Esophagus (tissue), 2 donors: ENCODE measurements around the gene GFRAL. TPM values are rescaled to one million over a fixed set of nuclear protein-coding genes. Genes with fewer than 3 reads are reported as not detected.

ENCODE experiments used
- H3K27ac ChIP-seq, 2 donors: one replicate each; pipeline ENCODE4 v1.5.1; 2013; ENCODE audit warnings: low read depth in 2 of 2, mild to moderate bottlenecking in 2 of 2, inconsistent platforms in 1 of 2, low read length in 1 of 2, moderate library complexity in 1 of 2
- H3K27me3 ChIP-seq, 2 donors: one replicate each; pipeline ENCODE4 v1.6.1; 2013; ENCODE audit warnings: low read length in 2 of 2, control low read depth in 1 of 2, mild to moderate bottlenecking in 1 of 2; ENCODE audit not compliant: insufficient read depth in 2 of 2, control insufficient read depth in 1 of 2
- H3K36me3 ChIP-seq, 2 donors: one replicate each; pipeline ENCODE4 v1.6.1; 2013; ENCODE audit warnings: low read length in 1 of 2; ENCODE audit not compliant: control insufficient read depth in 2 of 2, insufficient read depth in 2 of 2
- H3K4me1 ChIP-seq, 2 donors: one replicate each; pipeline ENCODE4 v1.6.1; 2013; ENCODE audit warnings: low read length in 1 of 2; ENCODE audit not compliant: control insufficient read depth in 2 of 2, insufficient read depth in 2 of 2
- H3K4me3 ChIP-seq, 2 donors: one replicate each; pipeline ENCODE4 v1.5.1; 2013; ENCODE audit warnings: low read length in 2 of 2, mild to moderate bottlenecking in 2 of 2, low read depth in 1 of 2, moderate library complexity in 1 of 2
- H3K9me3 ChIP-seq, 2 donors: one replicate each; pipeline ENCODE4 v1.6.1; 2013; ENCODE audit warnings: mild to moderate bottlenecking in 2 of 2, low read depth in 1 of 2, low read length in 1 of 2, moderate library complexity in 1 of 2; ENCODE audit not compliant: control insufficient read depth in 2 of 2, insufficient read depth in 1 of 2
- WGBS, 2 donors: extraction: QIAGEN DNeasy Blood & Tissue Kit; methylation state at CpG; one replicate each; pipeline ENCODE4 v1.1.7; 2013; 5-methylcytosine and 5-hydroxymethylcytosine counted together
- polyA plus RNA-seq, 2 donors: library from polyadenylated mRNA; stranded (reverse); fragments of 200-250 nt; gene quantifications; one replicate each; pipeline ENCODE4 v1.2.3, GENCODE V29; 2013
- donor health status: healthy with polysubstance abuse.
- donor health status: Bipolar disorder and iron deficiency.

GFRAL gene
- polyA plus RNA-seq, 2 donors: not detected

- Histone ChIP-seq H3K27me3 (peaks cover 0 to 2% of the 10 kb centered on the region in 2 donors), H3K4me3 (no peak overlapping the region), H3K36me3 (no peaks in the 10 kb centered on the region), H3K9me3 (no peaks in the 10 kb centered on the region), H3K27ac (no peak overlapping the region), H3K4me1 (no peaks in the 10 kb centered on the region)
- WGBS, 2 donors: 77 to 80% methylated on average over 1 of the region's 1 CpG
These were observed 22.5 kb upstream of the GFRAL start for GRCh38 chr6:55304747-55305146.

GRCh38 chr6:55319961-55320695, 7.1 kb upstream of the GFRAL start:
- H3K36me3 ChIP-seq: no peaks in the 10 kb centered on the region
- H3K27ac ChIP-seq: no peak overlapping the region
- H3K4me3 ChIP-seq: no peak overlapping the region
- H3K9me3 ChIP-seq: no peaks in the 10 kb centered on the region
- no peaks in the 10 kb centered on the region for H3K27me3 ChIP-seq
- H3K4me1 ChIP-seq: no peaks in the 10 kb centered on the region

- H3K4me3 ChIP-seq: no peak overlapping the region
- no peaks in the 10 kb centered on the region for H3K27me3 ChIP-seq
- H3K36me3 ChIP-seq: no peaks in the 10 kb centered on the region
- WGBS, 2 donors: 40 to 54% methylated on average over 2 of the region's 2 CpGs
- H3K9me3 ChIP-seq: no peaks in the 10 kb centered on the region
- H3K4me1 ChIP-seq: no peaks in the 10 kb centered on the region
- no peak overlapping the region for H3K27ac ChIP-seq
These were observed 6.6 kb upstream of the GFRAL start for GRCh38 chr6:55320696-55321086.

- no peak overlapping the region for H3K4me3 ChIP-seq
- H3K27me3 ChIP-seq: no peaks in the 10 kb centered on the region
- no peaks in the 10 kb centered on the region for H3K9me3 ChIP-seq
- no peaks in the 10 kb centered on the region for H3K36me3 ChIP-seq
- 64 to 65% methylated on average over 2 of the region's 2 CpGs for WGBS, 2 donors
- no peak overlapping the region for H3K27ac ChIP-seq
- H3K4me1 ChIP-seq: no peaks in the 10 kb centered on the region
These were observed 49.9 kb downstream of the GFRAL start for GRCh38 chr6:55377150-55377549.

- H3K36me3 ChIP-seq: no peaks in the 10 kb centered on the region
- H3K27ac ChIP-seq: no peak overlapping the region
- H3K9me3 ChIP-seq: no peaks in the 10 kb centered on the region
- no peak overlapping the region for H3K4me3 ChIP-seq
- H3K27me3 ChIP-seq: no peaks in the 10 kb centered on the region
- H3K4me1 ChIP-seq: no peaks in the 10 kb centered on the region
These were observed 52.2 kb downstream of the GFRAL start for GRCh38 chr6:55379471-55379870.

- H3K9me3 ChIP-seq: no peaks in the 10 kb centered on the region
- H3K36me3 ChIP-seq: no peaks in the 10 kb centered on the region
- H3K27ac ChIP-seq: no peak overlapping the region
- H3K27me3 ChIP-seq: no peaks in the 10 kb centered on the region
- H3K4me3 ChIP-seq: no peak overlapping the region
- H3K4me1 ChIP-seq: no peaks in the 10 kb centered on the region
- 51 to 78% methylated on average over 1 of the region's 1 CpG for WGBS, 2 donors
These were observed 52.6 kb downstream of the GFRAL start for GRCh38 chr6:55379895-55380294.

- WGBS, 2 donors: 83 to 88% methylated on average over 3 of the region's 3 CpGs
These were observed 60.9 kb downstream of the GFRAL start for GRCh38 chr6:55388211-55388610.

GRCh38 chr6:55395871-55396270, 68.6 kb downstream of the GFRAL start:
- H3K4me3 ChIP-seq: no peak overlapping the region
- no peak overlapping the region for H3K27ac ChIP-seq
- no peaks in the 10 kb centered on the region for H3K36me3 ChIP-seq
- H3K27me3 ChIP-seq: no peaks in the 10 kb centered on the region
- H3K4me1 ChIP-seq: no peaks in the 10 kb centered on the region
- H3K9me3 ChIP-seq: no peaks in the 10 kb centered on the region
- 46 to 47% methylated on average over 3 of the region's 3 CpGs for WGBS, 2 donors

More at GRCh38 chr6:55388211-55388610, 60.9 kb downstream of the GFRAL start:
- no peaks in the 10 kb centered on the region for H3K9me3 ChIP-seq
- H3K27me3 ChIP-seq: no peaks in the 10 kb centered on the region
- H3K4me1 ChIP-seq: no peaks in the 10 kb centered on the region
- H3K27ac ChIP-seq: no peak overlapping the region
- no peak overlapping the region for H3K4me3 ChIP-seq
- H3K36me3 ChIP-seq: no peaks in the 10 kb centered on the region

GRCh38 chr6:55397986-55398385, 70.7 kb downstream of the GFRAL start:
- no peak overlapping the region for H3K4me3 ChIP-seq

GRCh38 chr6:55399351-55399750, 72.1 kb downstream of the GFRAL start:
- WGBS, 2 donors: 22 to 24% methylated on average over 1 of the region's 1 CpG
- no peak overlapping the region for H3K4me3 ChIP-seq
- no peaks in the 10 kb centered on the region for H3K9me3 ChIP-seq
- no peak overlapping the region for H3K27ac ChIP-seq
- H3K27me3 ChIP-seq: no peaks in the 10 kb centered on the region
- H3K4me1 ChIP-seq: no peaks in the 10 kb centered on the region
- H3K36me3 ChIP-seq: no peaks in the 10 kb centered on the region

More at GRCh38 chr6:55397986-55398385, 70.7 kb downstream of the GFRAL start:
- H3K27ac ChIP-seq: no peak overlapping the region
- H3K9me3 ChIP-seq: no peaks in the 10 kb centered on the region
- H3K27me3 ChIP-seq: no peaks in the 10 kb centered on the region
- H3K36me3 ChIP-seq: no peaks in the 10 kb centered on the region
- H3K4me1 ChIP-seq: no peaks in the 10 kb centered on the region
- WGBS, 2 donors: 76 to 79% methylated on average over 3 of the region's 3 CpGs
